Liver (tissue), 9 donors: ENCODE results near the gene SLFN14. TPM values are rescaled to one million over a fixed set of nuclear protein-coding genes. Genes with fewer than 3 reads are reported as not detected.

ENCODE experiments used
- DNase-seq: peaks from one replicate; pipeline ENCODE4 v3.0.0-alpha.2; 2017; ENCODE audit warnings: low spot score
- H3K27ac ChIP-seq, 2 donors: one replicate each; pipeline ENCODE4 v1.7.0; 2013; ENCODE audit warnings: inconsistent platforms in 2 of 2, low read length in 2 of 2, control low read depth in 1 of 2, low read depth in 1 of 2, mild to moderate bottlenecking in 1 of 2
- H3K27me3 ChIP-seq, 4 donors: one replicate each; pipeline versions ENCODE4 v1.6.1 to v1.7.0; 2013; ENCODE audit warnings: low read length in 3 of 4, inconsistent platforms in 1 of 4, mild to moderate bottlenecking in 1 of 4, moderate library complexity in 1 of 4; ENCODE audit not compliant: control insufficient read depth in 4 of 4, insufficient read depth in 4 of 4
- H3K36me3 ChIP-seq, 4 donors: one replicate each; pipeline versions ENCODE4 v1.6.1 to v1.7.0; 2013; ENCODE audit warnings: low read length in 3 of 4, mild to moderate bottlenecking in 3 of 4, low read depth in 1 of 4, moderate library complexity in 1 of 4; ENCODE audit not compliant: control insufficient read depth in 4 of 4, insufficient read depth in 3 of 4
- H3K4me1 ChIP-seq, 4 donors: one replicate each; pipeline versions ENCODE4 v1.6.1 to v1.7.0; 2013; ENCODE audit warnings: low read length in 3 of 4, mild to moderate bottlenecking in 3 of 4, moderate library complexity in 1 of 4; ENCODE audit not compliant: control insufficient read depth in 4 of 4, insufficient read depth in 4 of 4
- H3K4me3 ChIP-seq, 3 donors: one replicate each; pipeline versions ENCODE4 v1.6.1 to v1.7.0; 2013; ENCODE audit warnings: low read length in 3 of 3, control low read depth in 1 of 3, low read depth in 1 of 3, mild to moderate bottlenecking in 1 of 3
- H3K9ac ChIP-seq, 2 donors: one replicate each; pipeline ENCODE4 v1.7.0; 2013; ENCODE audit warnings: low read length in 2 of 2, mild to moderate bottlenecking in 2 of 2, moderate library complexity in 2 of 2, control low read depth in 1 of 2, low read depth in 1 of 2
- H3K9me3 ChIP-seq, 4 donors: one replicate each; pipeline versions ENCODE4 v1.6.1 to v1.7.0; 2013; ENCODE audit warnings: low read length in 3 of 4; ENCODE audit not compliant: control insufficient read depth in 4 of 4
- EGR1 ChIP-seq, 2 donors: IDR thresholded peaks; 2 replicates each; pipeline ENCODE4 v1.6.1; 2016 to 2018; ENCODE audit warnings: antibody characterized with exemption in 2 of 2, low read depth in 2 of 2
- FOXA1 ChIP-seq: IDR thresholded peaks from 2 replicates; pipeline ENCODE4 v1.6.1; 2016; ENCODE audit warnings: antibody characterized with exemption
- GABPA ChIP-seq, 2 donors: IDR thresholded peaks in 1 of 2; conservative IDR thresholded peaks in 1 of 2; 2 replicates each; pipeline ENCODE4 v1.6.1; 2016; ENCODE audit warnings: antibody characterized with exemption in 2 of 2, mild to moderate bottlenecking in 1 of 2, moderate library complexity in 1 of 2
- HNF4A ChIP-seq, 2 donors: conservative IDR thresholded peaks; 2 replicates each; pipeline ENCODE4 v1.6.1; 2016; ENCODE audit warnings: antibody characterized with exemption in 2 of 2, mild to moderate bottlenecking in 2 of 2
- HNF4G ChIP-seq: IDR thresholded peaks from 2 replicates; pipeline ENCODE4 v1.6.1; 2016; ENCODE audit warnings: antibody characterized with exemption
- JUND ChIP-seq, 2 donors: IDR thresholded peaks; 2 replicates each; pipeline ENCODE4 v1.6.1; 2016; ENCODE audit warnings: antibody characterized with exemption in 2 of 2
- NR2F2 ChIP-seq: IDR thresholded peaks from 2 replicates; pipeline ENCODE4 v1.6.1; 2016; ENCODE audit warnings: antibody characterized with exemption
- RAD21 ChIP-seq, 2 donors: IDR thresholded peaks; 2 replicates each; pipeline ENCODE4 v1.6.1; 2016; ENCODE audit warnings: antibody characterized with exemption in 2 of 2, mild to moderate bottlenecking in 2 of 2
- RXRA ChIP-seq, 2 donors: IDR thresholded peaks; 2 replicates each; pipeline ENCODE4 v1.6.1; 2017 to 2018; ENCODE audit warnings: antibody characterized with exemption in 2 of 2, mild to moderate bottlenecking in 1 of 2
- SP1 ChIP-seq: IDR thresholded peaks from 2 replicates; pipeline ENCODE4 v1.6.1; 2018; ENCODE audit warnings: antibody characterized with exemption, mild to moderate bottlenecking
- TAF1 ChIP-seq: conservative IDR thresholded peaks from 2 replicates; pipeline ENCODE4 v1.6.1; 2016; ENCODE audit warnings: antibody characterized with exemption, mild to moderate bottlenecking
- YY1 ChIP-seq: IDR thresholded peaks from 2 replicates; pipeline ENCODE4 v1.6.1; 2016; ENCODE audit warnings: antibody characterized with exemption, mild to moderate bottlenecking
- WGBS: extraction: QIAGEN DNeasy Blood & Tissue Kit; methylation state at CpG from one replicate; pipeline ENCODE4 v1.1.7; 2013; 5-methylcytosine and 5-hydroxymethylcytosine counted together
- polyA plus RNA-seq, 2 donors: library from polyadenylated mRNA; stranded (reverse) in 1 of 2; unstranded in 1 of 2; fragments of 200-250 nt in 1 of 2; fragments of >200 nt in 1 of 2; fragmentation: Nextera tagmentation in 1 of 2; extraction: Ambion mirVana in 1 of 2; gene quantifications; one replicate each; pipeline versions ENCODE4 v1.2.1 to v1.2.3, GENCODE V29; 2013 to 2015
- total RNA-seq, 2 donors: library from RNA; depleted of rRNA; stranded (reverse); fragments of >200 nt; gene quantifications; one replicate each; pipeline ENCODE4 v1.2.3, GENCODE V29; 2014
- TF ChIP-seq, protein P1 (sequence below): fragments of 150-350 bp; IDR thresholded peaks from 2 replicates; pipeline ENCODE4 v1.5.1; 2017; ENCODE audit warnings: improper control_type of control experiment, low read depth, low read length; ENCODE audit not compliant: missing input control
- TF ChIP-seq, protein P2 (sequence below): IDR thresholded peaks from 2 replicates; pipeline ENCODE4 v1.6.1; 2016; ENCODE audit warnings: antibody characterized with exemption
- TF ChIP-seq, protein P3 (sequence below): IDR thresholded peaks from 2 replicates; pipeline ENCODE4 v1.6.1; 2016; ENCODE audit warnings: antibody characterized with exemption
- donor health status: healthy.
- donor health status: healthy.
- donor health status: healthy.
- donor health status: healthy.
- donor health status: healthy.

Gene SLFN14
- total and polyA plus RNA-seq, 4 donors, result under 0.01 to 23.7 TPM; not detected in 2

DNA sequence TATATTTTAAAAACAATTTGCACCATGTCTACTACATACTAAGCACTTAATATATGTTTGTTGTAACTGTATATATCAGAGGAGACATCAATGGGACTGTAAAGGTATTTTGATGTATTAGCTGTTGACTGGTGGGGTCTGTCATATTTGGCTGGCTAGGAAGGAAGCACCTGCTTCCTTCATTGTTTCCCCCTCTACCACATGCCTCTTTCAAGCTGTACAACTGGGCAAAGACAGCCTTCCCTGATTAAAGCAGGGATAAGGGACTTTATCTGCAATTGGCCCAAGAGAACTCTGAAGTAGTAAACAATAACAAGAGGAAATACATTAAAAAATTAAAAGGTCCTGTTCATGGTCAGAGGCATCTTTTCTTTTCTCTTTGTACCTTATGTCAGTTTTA is 17.6 kb downstream of the SLFN14 start (continued):
- TF ChIP-seq, protein P1, sequence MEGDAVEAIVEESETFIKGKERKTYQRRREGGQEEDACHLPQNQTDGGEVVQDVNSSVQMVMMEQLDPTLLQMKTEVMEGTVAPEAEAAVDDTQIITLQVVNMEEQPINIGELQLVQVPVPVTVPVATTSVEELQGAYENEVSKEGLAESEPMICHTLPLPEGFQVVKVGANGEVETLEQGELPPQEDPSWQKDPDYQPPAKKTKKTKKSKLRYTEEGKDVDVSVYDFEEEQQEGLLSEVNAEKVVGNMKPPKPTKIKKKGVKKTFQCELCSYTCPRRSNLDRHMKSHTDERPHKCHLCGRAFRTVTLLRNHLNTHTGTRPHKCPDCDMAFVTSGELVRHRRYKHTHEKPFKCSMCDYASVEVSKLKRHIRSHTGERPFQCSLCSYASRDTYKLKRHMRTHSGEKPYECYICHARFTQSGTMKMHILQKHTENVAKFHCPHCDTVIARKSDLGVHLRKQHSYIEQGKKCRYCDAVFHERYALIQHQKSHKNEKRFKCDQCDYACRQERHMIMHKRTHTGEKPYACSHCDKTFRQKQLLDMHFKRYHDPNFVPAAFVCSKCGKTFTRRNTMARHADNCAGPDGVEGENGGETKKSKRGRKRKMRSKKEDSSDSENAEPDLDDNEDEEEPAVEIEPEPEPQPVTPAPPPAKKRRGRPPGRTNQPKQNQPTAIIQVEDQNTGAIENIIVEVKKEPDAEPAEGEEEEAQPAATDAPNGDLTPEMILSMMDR, result no peak
- TF ChIP-seq TAF1 (no peak), RXRA (IDR thresholded peaks at IDR 0.05) (no peak)

DNA sequence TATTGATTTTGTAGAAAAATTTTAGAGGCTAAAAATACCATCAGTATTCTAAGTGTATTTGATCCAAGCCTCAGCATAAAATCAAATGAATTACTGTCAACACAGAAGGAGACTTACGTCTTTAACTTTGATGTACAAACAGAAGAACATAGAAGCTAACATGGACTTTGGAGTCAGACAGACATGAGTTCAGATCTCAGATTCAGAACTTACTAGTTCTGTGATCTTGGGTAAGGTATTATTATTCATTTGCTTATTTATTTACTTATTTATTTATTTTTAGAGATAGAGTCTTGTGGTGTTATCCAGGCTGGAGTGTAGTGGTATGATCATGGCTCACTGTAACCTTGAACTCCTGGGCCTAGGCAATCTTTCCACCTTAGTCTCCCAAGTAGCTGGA is 19.2 kb downstream of the SLFN14 start:
- peaks cover 0 to 11% (median 6%) of the 10 kb centered on the region in 4 donors for H3K4me1 ChIP-seq
- TF ChIP-seq SP1, result no peak
- TF ChIP-seq TAF1, result no peak
- TF ChIP-seq HNF4A (conservative IDR thresholded peaks at IDR 0.05), result peak; percentile 19 to 20
- no peak for TF ChIP-seq YY1
- no peaks in the 10 kb centered on the region for H3K9me3 ChIP-seq
- H3K9ac ChIP-seq, result peak overlapping the region in 1 of 2 donors; percentile 40
- H3K4me3 ChIP-seq, result peak overlapping the region in 1 of 3 donors; percentile 27
- WGBS, result 13% methylated on average over 1 of the region's 1 CpG
- H3K27ac ChIP-seq, result no peak overlapping the region
- no peak for DNase-seq
- no peaks in the 10 kb centered on the region for H3K36me3 ChIP-seq
- H3K27me3 ChIP-seq, result no peaks in the 10 kb centered on the region

DNA sequence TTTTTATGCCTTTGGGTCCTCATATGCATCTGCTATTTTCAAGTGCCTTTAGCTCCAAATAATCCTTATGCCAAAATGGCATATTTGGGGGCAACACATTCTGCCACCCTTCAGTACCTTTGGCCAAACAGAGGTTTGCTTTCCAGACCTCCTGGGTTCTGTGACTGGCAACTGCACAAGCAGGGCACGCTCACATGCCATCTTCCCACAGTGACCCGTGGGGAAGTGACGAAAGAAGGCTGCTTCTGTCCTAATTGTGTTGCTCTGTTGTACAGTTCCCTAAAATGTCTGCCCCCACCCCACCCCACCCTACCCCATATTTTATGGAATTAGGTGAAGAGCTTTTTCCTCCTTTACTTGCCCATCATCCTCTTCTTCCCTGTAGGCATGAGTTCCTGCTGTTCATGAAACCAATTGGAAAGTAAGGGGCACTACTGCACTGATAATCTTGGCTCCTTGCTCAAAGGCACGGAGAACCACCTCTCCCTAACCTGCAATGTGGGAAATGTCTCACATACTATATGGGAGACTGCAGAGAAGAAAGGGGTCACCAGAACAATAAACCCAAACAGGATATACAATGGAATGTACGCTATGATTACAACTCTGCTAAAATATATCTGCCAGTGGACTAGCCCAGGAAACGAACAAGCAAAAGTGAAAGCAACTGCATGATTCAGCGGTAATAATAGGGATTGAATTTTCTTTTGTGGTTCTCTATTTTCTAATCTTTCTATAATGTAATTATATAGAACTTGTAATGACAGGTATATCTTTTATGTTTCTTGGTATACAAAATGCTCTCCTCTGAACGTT is 19.8 kb downstream of the SLFN14 start:
- 34% methylated on average over 8 of the region's 8 CpGs for WGBS
- Histone ChIP-seq H3K9ac (peak overlapping the region; percentile 36 to 40), H3K4me3 (peak overlapping the region; percentile 42 to 63 (median 44)), H3K4me1 (peaks cover 0 to 11% (median 6%) of the 10 kb centered on the region in 4 donors), H3K9me3 (no peaks in the 10 kb centered on the region), H3K36me3 (no peaks in the 10 kb centered on the region), H3K27ac (peak overlapping the region; percentile 50 to 78), H3K27me3 (no peaks in the 10 kb centered on the region)
- TF ChIP-seq SP1, result no peak
- TF ChIP-seq YY1, result peak; percentile 46
- no peak for DNase-seq

DNA sequence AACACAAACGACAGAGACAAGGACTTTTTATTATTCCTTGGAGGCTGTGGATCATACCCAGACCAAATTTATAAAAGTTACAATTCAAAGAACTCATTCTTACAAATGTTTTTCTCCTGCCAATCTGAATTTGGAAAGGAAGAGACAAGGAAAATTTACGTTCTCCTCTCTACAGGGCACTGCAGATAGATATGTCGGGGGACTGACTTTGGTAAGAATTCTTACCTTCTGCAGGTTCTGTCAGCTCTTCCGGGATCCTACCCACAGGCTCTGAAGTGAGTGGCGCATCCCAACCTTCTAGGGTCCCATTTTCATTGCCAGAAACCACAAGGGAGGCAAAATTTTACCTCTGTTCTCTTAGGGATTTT is 21.0 kb downstream of the SLFN14 start:
- no peak for TF ChIP-seq HNF4G
- TF ChIP-seq SP1, result no peak
- no peak for TF ChIP-seq GABPA (IDR thresholded peaks at IDR 0.05 in 1 of 2, conservative IDR thresholded peaks at IDR 0.05 in 1 of 2)
- no peak for TF ChIP-seq FOXA1
- TF ChIP-seq, protein P2, sequence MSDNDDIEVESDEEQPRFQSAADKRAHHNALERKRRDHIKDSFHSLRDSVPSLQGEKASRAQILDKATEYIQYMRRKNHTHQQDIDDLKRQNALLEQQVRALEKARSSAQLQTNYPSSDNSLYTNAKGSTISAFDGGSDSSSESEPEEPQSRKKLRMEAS, result no peak
- TF ChIP-seq, protein P3, sequence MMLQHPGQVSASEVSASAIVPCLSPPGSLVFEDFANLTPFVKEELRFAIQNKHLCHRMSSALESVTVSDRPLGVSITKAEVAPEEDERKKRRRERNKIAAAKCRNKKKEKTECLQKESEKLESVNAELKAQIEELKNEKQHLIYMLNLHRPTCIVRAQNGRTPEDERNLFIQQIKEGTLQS, result no peak
- no peak for TF ChIP-seq RAD21 (IDR thresholded peaks at IDR 0.05)
- no peak for TF ChIP-seq NR2F2
- no peak for TF ChIP-seq HNF4A (conservative IDR thresholded peaks at IDR 0.05)
- TF ChIP-seq EGR1 (IDR thresholded peaks at IDR 0.05; ENCODE audit: low read depth in 2 of 2), result no peak
- TF ChIP-seq JUND (IDR thresholded peaks at IDR 0.05), result no peak
- Histone ChIP-seq H3K4me1 (peaks cover 2 to 17% (median 10%) of the 10 kb centered on the region in 4 donors), H3K4me3 (no peak overlapping the region), H3K9ac (peak overlapping the region in 1 of 2 donors; percentile 52), H3K36me3 (no peaks in the 10 kb centered on the region), H3K9me3 (no peaks in the 10 kb centered on the region), H3K27ac (peak overlapping the region in 1 of 2 donors; percentile 23), H3K27me3 (no peaks in the 10 kb centered on the region)
- no peak for DNase-seq
- 36% methylated on average over 5 of the region's 5 CpGs for WGBS
